B cell (primary cell): ENCODE data around the gene VPS51. TPM values are rescaled to one million over a fixed set of nuclear protein-coding genes. Genes with fewer than 3 reads are reported as not detected.
A peak's percentile ranks its signal among the peaks of the same experiment; 100 is the strongest.

ENCODE experiments used
- ATAC-seq: fragments of 200-7000 bp; cut with Tn5 transposase; one replicate; pipeline ENCODE4 v1.10.0; 2021; ENCODE audit warnings: low read depth, mild to moderate bottlenecking, moderate number of reproducible peaks, moderate library complexity
- CTCF ChIA-PET: fragments of 350-600 bp; sonication (Branson Sonifier 250); formaldehyde crosslinking; loops from one replicate; lab custom pipeline; 2021; ENCODE audit warnings: antibody characterized with exemption, inconsistent platforms; lab: Charles Lee
- POLR2A ChIA-PET: fragments of 350-600 bp; sonication (Branson Sonifier 250); formaldehyde crosslinking; loops from one replicate; lab custom pipeline; 2021; ENCODE audit warnings: antibody characterized with exemption; lab: Charles Lee
- DNase-seq: peaks from one replicate; pipeline ENCODE4 v3.0.0; 2013
- H2AFZ ChIP-seq: 2 replicates; pipeline ENCODE4 v1.6.1; 2012; ENCODE audit warnings: mild to moderate bottlenecking, low read depth, low read length; ENCODE audit not compliant: insufficient read depth, poor library complexity, severe bottlenecking
- H3K27ac ChIP-seq, 2 donors: 1 replicate in 1 of 2; 2 replicates in 1 of 2; pipeline ENCODE4 v1.5.1; 2012 to 2013; ENCODE audit warnings: low read length in 2 of 2, mild to moderate bottlenecking in 2 of 2, moderate library complexity in 1 of 2
- H3K27me3 ChIP-seq, 4 experiments: fragments of 200-600 bp in 1 of 4; sonication (generic) in 1 of 4; replicated peaks in 1 of 4; 1 replicate in 2 of 4; 2 replicates in 2 of 4; pipeline versions ENCODE4 v1.6.1 to v1.7.0; 2013 to 2016; ENCODE audit warnings: low read length in 3 of 4, mild to moderate bottlenecking in 2 of 4, mixed read lengths in 1 of 4, moderate library complexity in 1 of 4; ENCODE audit not compliant: insufficient read depth in 4 of 4, control insufficient read depth in 3 of 4; ENCODE audit errors: control extremely low read depth in 1 of 4
- H3K36me3 ChIP-seq, 2 experiments: replicated peaks in 1 of 2; 1 replicate in 1 of 2; 2 replicates in 1 of 2; pipeline versions ENCODE4 v1.6.1 to v1.7.1; 2013; ENCODE audit warnings: low read length in 1 of 2; ENCODE audit not compliant: insufficient read depth in 2 of 2, control insufficient read depth in 1 of 2; ENCODE audit errors: control extremely low read depth in 1 of 2, extremely low read depth in 1 of 2
- H3K4me1 ChIP-seq, 2 donors: fragments of 200-600 bp in 1 of 2; sonication (generic) in 1 of 2; 1 replicate in 1 of 2; 2 replicates in 1 of 2; pipeline versions ENCODE4 v1.5.1 to v1.6.1; 2013 to 2017; ENCODE audit warnings: low read length in 2 of 2; ENCODE audit not compliant: control insufficient read depth in 2 of 2, insufficient read depth in 2 of 2
- H3K4me2 ChIP-seq: replicated peaks from 2 replicates; pipeline ENCODE3; 2012; ENCODE audit warnings: mild to moderate bottlenecking, low read depth, low read length; ENCODE audit not compliant: poor library complexity, severe bottlenecking
- H3K4me3 ChIP-seq, 5 experiments: fragments of 200-600 bp in 1 of 5; sonication (generic) in 1 of 5; 1 replicate in 3 of 5; 2 replicates in 2 of 5; pipeline versions ENCODE4 v1.5.1 to v1.7.0; 2011 to 2016; ENCODE audit warnings: low read length in 4 of 5, mild to moderate bottlenecking in 4 of 5, low read depth in 2 of 5, control low read depth in 1 of 5, moderate library complexity in 1 of 5; ENCODE audit not compliant: insufficient read depth in 1 of 5; ENCODE audit errors: control extremely low read depth in 1 of 5, extremely low read depth in 1 of 5
- H3K79me2 ChIP-seq: fragments of 200-600 bp; sonication (generic); one replicate; pipeline ENCODE4 v1.6.0; 2016; ENCODE audit warnings: low read length; ENCODE audit not compliant: control insufficient read depth, insufficient read depth
- H3K9ac ChIP-seq: fragments of 200-600 bp; sonication (generic); 2 replicates; pipeline ENCODE4 v1.6.1; 2017; ENCODE audit warnings: mild to moderate bottlenecking, low read length, moderate library complexity
- H3K9me3 ChIP-seq, 3 donors: one replicate each; pipeline versions ENCODE4 v1.6.1 to v1.7.1; 2013; ENCODE audit warnings: low read length in 2 of 3; ENCODE audit not compliant: control insufficient read depth in 2 of 3, insufficient read depth in 1 of 3; ENCODE audit errors: control extremely low read depth in 1 of 3
- H4K20me1 ChIP-seq: 2 replicates; pipeline ENCODE4 v1.6.0; 2012; ENCODE audit warnings: mild to moderate bottlenecking, low read length; ENCODE audit not compliant: insufficient read depth, control insufficient read depth, poor library complexity, severe bottlenecking
- H3K27ac Mint-ChIP-seq: one replicate; pipeline ENCODE4 v1.8.0; 2021; ENCODE audit warnings: mixed read lengths
- H3K27me3 Mint-ChIP-seq: one replicate; pipeline ENCODE4 v1.8.0; 2021; ENCODE audit warnings: mixed read lengths
- H3K4me1 Mint-ChIP-seq: one replicate; pipeline ENCODE4 v1.8.0; 2021; ENCODE audit warnings: mixed read lengths
- H3K4me3 Mint-ChIP-seq: one replicate; pipeline ENCODE4 v1.8.0; 2021; ENCODE audit warnings: mixed read lengths
- H3K9me3 Mint-ChIP-seq: one replicate; pipeline ENCODE4 v1.8.0; 2022; ENCODE audit warnings: mixed read lengths; ENCODE audit not compliant: insufficient read depth
- EZH2 ChIP-seq: IDR thresholded peaks from 2 replicates; pipeline ENCODE4 v1.6.1; 2012; ENCODE audit warnings: borderline replicate concordance, low read depth, mild to moderate bottlenecking, moderate library complexity, low read length; ENCODE audit not compliant: insufficient read depth, poor library complexity, severe bottlenecking
- WGBS: methylation state at CpG from one replicate; pipeline ENCODE4 v1.1.5; 2013; ENCODE audit warnings: missing lambda C conversion rate; ENCODE audit not compliant: insufficient coverage; 5-methylcytosine and 5-hydroxymethylcytosine counted together
- intact Hi-C: fragments of 100-400 bp; cut with micrococcal nuclease; formaldehyde crosslinking; loops from one replicate; pipeline ENCODE4 v1.10.0; 2022
- polyA plus RNA-seq: library from polyadenylated mRNA; depleted of rRNA; stranded (reverse); fragments of >200 nt; gene quantifications from 2 replicates; pipeline ENCODE4 v1.2.3, GENCODE V29; 2012
- total RNA-seq, 2 donors: library from RNA; stranded (reverse); fragments of 120-200 nt in 1 of 2; gene quantifications; 1 replicate in 1 of 2; 2 replicates in 1 of 2; pipeline versions ENCODE4 v1.2.3 to v1.2.4, GENCODE V29; 2013 to 2022
- TF ChIP-seq, protein P1 (sequence below): fragments of 200-600 bp; IDR thresholded peaks from one replicate; pipeline ENCODE4 v1.8.0; 2022; ENCODE audit warnings: antibody characterized with exemption, mild to moderate bottlenecking

Gene VPS51
- total and polyA plus RNA-seq, 2 donors (not counting 1 experiment from before 2014, with no cell fraction given), result 206 to 223 TPM

DNA sequence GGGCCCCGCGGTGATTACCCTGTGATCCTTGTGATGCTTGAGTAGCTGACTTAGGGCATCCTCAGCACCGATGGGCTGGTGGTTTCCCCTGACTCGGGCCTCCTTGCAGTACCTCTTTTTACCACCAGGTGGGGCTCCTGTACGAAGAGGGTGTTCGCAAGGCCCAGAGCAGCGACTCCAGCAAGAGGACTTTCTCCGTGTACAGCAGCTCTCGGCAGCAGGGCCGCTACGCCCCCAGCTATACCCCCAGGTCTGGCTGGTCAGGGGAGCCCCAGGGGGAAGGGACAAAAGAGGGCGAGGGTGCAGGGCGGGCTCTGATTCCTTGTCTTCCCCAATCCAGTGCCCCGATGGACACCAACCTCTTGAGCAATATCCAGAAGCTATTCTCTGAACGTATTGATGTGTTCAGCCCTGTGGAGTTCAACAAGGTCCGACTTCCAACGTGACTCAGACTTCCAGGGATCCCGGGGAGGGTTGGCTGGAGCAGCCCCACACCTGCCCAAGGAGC, 14.4 kb downstream of the VPS51 start:
- 15% methylated on average over 18 of the region's 18 CpGs for WGBS
- H3K36me3 ChIP-seq, result peaks cover 0 to 33% of the 10 kb centered on the region in 2 experiments
- peaks cover 35% of the 10 kb centered on the region for H4K20me1 ChIP-seq
- peaks cover 49% of the 10 kb centered on the region for H3K79me2 ChIP-seq
- Mint-ChIP-seq H3K27ac (peak overlapping the region; percentile 80), H3K4me3 (peak overlapping the region; percentile 65), H3K9me3 (no peaks in the 10 kb centered on the region), H3K27me3 (no peaks in the 10 kb centered on the region), H3K4me1 (peaks cover 41% of the 10 kb centered on the region)
- no peak overlapping the region for H3K9ac ChIP-seq
- intact Hi-C loops, result loop anchor here (1.0 to 10.0 kb wide), 10 partner anchors 12 to 504 kb away; partner anchors contain the start of genes ARL2, ATG2A, CDC42BPG and CDC42EP2
- no peaks in the 10 kb centered on the region for H3K9me3 ChIP-seq
- DNase-seq (peak; percentile 95), ATAC-seq (peak; percentile 60)
- peak overlapping the region; percentile 99 for H3K4me2 ChIP-seq
- ChIA-PET CTCF (interaction anchor here (0.6 to 7.7 kb wide), 39 partner anchors 10 to 421 kb away, joined by 3 to 118 read pairs (median 5); partner anchors contain the start of genes ARL2, CAPN1, CDC42EP2 and CDCA5), POLR2A (interaction anchor here (0.5 to 3.6 kb wide), 8 partner anchors 11 to 259 kb away, joined by 3 to 27 read pairs (median 10); partner anchors contain the start of genes ARL2, CAPN1, FAU and MRPL49)
- no peak for TF ChIP-seq EZH2
- TF ChIP-seq, protein P1, sequence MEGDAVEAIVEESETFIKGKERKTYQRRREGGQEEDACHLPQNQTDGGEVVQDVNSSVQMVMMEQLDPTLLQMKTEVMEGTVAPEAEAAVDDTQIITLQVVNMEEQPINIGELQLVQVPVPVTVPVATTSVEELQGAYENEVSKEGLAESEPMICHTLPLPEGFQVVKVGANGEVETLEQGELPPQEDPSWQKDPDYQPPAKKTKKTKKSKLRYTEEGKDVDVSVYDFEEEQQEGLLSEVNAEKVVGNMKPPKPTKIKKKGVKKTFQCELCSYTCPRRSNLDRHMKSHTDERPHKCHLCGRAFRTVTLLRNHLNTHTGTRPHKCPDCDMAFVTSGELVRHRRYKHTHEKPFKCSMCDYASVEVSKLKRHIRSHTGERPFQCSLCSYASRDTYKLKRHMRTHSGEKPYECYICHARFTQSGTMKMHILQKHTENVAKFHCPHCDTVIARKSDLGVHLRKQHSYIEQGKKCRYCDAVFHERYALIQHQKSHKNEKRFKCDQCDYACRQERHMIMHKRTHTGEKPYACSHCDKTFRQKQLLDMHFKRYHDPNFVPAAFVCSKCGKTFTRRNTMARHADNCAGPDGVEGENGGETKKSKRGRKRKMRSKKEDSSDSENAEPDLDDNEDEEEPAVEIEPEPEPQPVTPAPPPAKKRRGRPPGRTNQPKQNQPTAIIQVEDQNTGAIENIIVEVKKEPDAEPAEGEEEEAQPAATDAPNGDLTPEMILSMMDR, result peak; percentile 96
- H2AFZ ChIP-seq, result no peak overlapping the region
- peaks cover 21 to 37% of the 10 kb centered on the region in 2 donors for H3K4me1 ChIP-seq
- no peak overlapping the region for H3K27ac ChIP-seq
- H3K27me3 ChIP-seq, result no peaks in the 10 kb centered on the region
- H3K4me3 ChIP-seq, result no peak overlapping the region
